GM20431 (cell line): ENCODE data around the gene ADRA2C.
"Not testable (repeated sequence)": the region's sequence is repeated elsewhere in the genome, so short reads cannot be mapped to it uniquely, and the experiment has no call there.

Experiments used
- in situ Hi-C: fragments of 300-500 bp; cut with MseI, MboI; formaldehyde crosslinking; loops from one replicate; pipeline ENCODE4 v1.15.0; 2020; ENCODE audit warnings: low sequenced_read_pairs; ENCODE audit not compliant: unreplicated experiment

The ADRA2C gene

DNA sequence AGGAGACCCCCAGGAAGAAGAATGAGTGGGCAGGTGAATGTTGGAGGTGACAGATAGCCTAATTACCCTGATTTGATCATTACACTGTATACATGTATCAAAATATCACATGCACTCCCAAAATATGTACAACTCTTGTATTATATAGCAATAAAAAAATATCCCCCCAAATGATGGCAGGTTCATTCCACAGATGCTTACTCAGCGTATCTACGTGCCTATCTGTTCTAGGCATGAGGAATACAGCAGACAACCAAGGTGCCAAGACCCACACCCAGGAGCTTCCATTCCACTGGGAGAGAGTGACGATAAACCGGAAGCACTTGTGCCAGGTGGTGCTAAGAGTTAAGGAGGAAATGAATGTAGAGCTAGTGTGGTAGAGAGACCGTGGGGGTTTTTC lies 42.4 kb downstream of the ADRA2C start:
- in situ Hi-C loops: no loop called here

DNA sequence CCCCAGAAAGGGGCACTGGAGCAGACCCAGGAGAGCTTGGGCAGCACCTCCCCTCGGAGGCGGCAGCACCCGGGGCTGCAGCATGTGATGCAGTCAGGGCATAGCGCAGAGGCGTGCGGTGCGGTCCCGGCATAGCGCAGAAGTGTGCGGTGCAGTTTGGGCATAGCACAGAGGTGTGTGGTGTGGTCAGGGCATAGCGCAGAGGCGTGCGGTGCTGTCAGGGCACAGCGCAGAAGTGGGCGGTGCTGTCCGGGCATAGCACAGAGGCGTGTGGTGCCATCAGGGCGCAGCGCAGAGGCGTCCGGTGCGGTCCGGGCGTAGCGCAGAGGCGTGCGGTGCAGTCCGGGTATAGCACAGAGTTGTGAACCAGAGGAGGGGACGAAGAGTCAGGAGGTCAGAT lies 42.8 kb downstream of the ADRA2C start:
- in situ Hi-C loops: no loop called here

DNA sequence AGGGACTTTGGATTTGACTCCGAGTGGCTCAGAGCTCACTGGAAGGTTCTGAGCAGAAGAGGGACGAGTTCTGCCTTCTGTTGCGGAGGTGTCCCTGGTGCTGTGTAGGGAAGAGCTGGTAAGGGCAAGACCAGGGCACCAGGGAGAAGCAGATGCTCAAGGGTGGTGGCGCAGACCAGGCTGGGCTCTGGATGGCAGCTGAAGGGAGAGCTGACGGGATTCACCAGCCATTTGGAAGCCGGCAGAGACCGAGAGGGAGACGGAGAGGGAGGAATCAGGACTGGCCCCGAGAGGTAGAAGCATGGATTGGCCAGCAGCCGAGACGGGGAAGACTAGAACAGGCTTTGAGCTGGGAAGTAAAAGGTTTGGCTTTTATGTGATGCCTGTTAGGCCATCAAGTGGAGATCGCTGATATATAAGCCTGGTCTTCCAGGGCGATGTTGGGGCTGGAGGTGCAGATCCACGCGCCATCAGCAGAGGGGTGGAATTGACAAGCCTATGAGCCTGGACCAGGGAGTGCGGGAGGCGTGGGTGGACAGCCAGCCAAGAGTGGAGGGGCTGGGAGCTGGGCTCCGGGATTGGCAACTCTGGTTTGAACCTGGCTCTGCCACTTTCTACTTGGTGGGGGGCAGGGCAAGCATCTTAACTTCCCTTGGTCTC lies 43.4 kb downstream of the ADRA2C start:
- in situ Hi-C loops: no loop called here

DNA sequence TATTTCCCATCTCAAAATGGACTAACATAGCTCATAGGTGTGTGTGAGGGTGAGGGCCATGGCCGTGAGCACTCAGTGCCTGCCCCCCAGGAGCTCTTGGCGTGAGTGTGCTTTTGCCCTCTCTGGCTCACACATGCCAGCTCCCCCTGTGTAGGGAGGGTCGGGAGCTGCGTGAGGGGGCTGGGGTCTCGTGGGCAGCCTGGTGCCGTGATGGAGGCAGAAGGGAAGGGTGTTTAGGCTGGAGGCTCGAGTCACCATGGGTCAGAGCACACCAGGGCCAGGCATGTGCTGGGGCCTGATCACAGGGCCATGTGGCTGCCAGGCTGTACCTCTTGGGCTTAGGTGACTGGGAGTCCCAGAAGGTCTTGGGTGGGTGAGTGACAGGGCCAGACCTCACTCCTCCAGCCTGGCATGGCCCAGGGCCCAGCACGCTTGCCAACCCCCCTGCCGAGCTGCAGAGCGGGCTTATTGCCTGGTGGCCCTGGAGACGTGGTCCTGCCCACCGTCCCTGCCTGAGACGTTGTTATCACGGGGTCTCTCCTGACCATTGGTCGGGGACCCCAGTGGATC lies 44.0 kb downstream of the ADRA2C start:
- in situ Hi-C loops: no loop called here

DNA sequence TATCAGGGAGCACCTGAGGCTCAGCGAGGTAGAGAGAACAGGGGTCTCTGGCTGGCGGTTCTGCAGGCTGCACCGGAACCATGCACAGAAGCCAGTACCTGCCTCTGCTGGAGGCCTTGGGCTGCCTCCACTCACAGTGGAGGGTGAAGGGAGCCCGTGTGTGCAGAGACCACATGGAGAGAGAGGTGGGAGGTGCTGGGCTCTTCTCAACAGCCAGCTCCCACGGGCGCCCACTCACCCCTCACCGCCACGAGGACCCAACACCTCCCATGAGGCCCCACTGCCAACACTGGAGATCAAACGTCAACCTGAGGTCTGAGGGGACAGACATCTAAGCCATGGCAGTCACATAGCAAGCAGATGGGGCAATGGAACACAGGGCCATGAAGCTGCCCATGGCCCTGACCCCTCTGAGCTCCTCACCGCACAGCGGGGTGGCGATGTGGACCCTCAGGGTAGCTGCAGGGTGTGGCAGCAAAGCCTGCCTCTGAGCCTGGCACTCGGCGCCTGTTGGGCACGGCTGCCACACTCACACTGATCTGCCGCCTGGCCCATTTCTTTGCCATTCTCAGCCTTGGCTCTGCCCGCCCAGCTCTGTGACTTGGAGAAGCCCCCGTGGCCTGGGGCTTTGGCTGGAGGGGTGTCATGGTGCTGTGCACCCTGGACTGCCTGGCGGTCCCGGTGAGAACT lies 44.8 kb downstream of the ADRA2C start:
- in situ Hi-C loops: no loop called here

DNA sequence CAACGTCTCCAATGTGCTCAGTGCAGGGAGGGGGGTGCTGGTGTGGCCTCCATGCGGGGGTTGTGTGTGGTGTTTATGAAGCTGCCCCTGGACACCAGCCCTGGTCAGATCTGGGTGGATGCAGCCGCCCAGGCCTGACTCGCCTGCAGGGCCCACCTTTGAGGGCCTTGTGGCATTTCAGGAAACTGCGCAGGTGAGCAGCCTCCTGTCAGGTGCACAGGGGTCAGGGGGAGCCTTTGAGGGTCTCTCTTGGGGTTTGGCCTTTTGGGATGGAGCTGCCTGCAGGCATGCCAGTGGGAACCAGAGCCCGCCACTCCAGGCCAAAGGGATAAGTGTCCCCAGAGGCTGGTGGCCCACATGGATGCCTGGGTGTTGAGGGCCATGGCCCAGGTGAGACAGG lies 45.4 kb downstream of the ADRA2C start:
- in situ Hi-C loops: no loop called here

DNA sequence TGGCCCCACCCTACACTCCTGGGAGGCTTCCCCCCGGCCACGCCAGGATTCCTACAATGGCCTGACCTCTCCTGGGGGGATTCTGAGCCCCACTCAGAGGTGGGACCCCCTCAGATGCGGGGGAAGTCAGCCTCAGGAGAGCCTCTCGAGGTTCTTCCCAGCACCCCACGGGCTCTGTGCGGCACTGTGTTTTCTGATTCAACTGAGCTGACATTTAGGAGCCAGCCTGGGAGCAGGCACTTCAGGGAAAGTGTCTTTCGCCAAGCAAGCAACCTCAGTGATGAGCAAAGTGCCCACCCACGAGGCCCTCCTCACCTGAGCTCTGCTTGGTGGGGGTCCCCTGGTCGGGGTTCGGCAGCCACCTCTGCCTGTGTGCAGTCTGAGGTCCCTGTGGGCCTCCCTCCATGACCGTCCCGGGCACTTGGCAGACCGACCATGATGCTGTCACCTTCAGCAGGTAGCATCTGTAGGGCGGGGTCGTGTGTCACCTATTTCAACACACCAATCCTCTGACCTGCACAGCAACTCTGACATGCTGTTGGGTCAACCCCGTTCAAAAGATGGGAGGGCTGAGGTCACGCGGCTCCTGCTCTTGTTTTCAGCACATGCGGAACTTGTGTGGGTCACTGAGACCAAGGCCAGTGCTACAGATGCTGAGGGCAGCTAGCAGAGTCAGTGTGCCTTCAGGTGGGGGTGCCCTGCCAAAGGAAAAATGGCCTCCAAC lies 46.2 kb downstream of the ADRA2C start:
- in situ Hi-C loops: no loop called here

DNA sequence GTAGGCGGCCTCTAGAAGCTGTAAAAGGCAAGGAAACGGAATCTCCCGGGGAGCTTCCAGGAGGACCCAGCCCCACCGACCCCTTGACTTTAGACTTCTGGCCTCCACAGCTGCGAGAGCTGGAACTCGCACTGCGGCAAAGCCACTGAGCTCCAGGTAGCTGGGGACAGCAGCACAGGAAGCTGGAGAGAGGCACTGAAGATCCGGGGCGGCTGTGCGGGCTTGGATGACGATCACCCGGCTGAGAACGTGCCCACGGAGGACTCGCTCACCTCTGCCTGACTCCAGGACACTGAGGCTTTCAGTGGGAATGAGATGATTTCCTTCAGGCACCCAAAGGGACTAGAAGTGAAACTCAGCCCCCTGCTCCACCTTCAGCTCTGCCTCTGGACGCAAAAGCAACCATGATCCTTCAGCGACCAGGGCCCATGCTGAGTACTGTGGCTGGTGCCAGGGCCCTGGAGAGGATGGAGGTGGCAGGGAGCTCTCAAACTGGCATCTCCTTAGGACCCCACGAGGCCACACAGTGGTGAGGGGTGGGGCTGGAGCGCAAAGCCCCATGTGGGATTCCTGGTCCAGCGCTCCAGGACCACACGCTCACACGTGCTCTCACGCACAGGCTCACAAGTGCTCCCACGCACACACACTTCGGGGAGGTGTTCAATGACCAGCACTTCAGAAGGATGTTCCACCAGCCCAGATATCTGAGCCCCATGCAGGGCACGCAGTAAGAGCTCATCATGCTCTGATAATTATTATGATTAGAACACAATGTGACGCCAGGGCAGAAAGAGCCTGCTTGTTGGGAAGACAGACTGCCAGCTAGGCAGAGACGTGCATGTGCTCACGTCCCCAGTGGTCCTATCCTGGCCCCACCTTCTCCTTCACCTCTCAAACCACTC lies 47.2 kb downstream of the ADRA2C start:
- in situ Hi-C loops: no loop called here

DNA sequence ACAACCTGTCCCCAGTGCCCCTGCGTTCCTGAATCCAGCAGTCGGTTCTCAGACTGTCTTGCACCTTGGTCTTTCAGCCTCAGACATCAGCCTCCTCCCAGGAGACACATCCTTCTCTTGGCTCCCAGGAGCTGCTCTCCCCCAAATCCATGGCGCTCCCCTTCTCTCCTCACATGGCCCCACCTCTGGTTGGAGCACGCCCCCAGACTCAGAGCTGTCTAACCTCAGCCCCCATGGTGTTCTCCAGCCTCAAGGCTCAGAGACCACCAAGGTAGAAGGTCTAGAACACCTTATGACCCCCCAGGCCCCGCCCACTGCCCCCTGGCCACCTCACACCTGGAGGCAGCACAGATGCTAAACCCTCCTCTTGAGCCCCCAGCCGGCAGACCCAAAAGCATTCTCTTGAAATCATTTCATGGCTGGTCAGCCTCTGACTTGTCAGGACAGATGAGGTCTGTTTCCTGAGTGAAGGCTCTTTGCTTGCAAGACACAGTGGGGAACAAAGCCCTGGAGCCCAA lies 47.9 kb downstream of the ADRA2C start:
- in situ Hi-C loops: no loop called here

DNA sequence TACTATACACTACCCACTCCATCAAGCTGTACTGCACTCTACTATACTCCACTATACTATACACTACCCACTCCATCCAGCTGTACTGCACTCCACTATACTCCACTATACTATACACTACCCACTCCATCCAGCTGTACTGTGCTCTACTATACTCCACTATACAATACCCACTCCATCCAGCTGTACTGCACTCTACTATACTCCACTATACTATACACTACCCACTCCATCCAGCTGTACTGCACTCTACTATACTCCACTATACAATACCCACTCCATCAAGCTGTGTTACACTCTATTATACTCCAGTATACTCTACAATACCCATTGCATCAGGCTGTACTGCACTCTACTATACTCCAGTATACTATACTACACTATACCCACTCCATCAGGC lies 48.7 kb downstream of the ADRA2C start:
- in situ Hi-C loops: not testable (repeated sequence)

DNA sequence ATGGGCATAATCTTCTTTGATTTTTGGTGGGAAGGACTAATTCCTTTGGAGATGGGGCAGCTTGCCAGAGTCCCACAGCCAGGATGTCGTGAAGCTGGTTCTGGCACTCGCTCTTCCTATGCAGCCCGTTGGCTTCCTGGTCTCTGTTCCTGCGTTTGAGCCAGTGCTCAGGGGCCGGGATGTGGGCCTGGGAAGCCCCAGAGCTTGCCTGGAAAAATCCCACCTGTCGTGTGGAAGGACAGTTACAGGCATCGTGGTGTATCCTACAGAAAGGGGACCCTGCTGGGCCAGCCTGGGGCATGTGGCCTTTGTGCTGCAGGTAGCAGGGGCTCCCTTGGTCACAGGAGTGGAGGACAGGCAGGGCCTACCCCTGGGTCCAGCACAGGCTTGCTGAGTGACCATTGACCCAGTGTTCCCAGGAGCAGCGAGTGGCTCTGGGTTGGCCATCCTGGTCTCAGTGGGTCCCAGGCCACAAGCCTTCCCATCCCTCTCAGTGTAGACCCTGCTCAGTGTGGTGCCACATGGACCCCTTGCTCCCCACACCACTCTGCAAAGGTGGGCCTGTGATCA lies 50.2 kb downstream of the ADRA2C start:
- in situ Hi-C loops: no loop called here

DNA sequence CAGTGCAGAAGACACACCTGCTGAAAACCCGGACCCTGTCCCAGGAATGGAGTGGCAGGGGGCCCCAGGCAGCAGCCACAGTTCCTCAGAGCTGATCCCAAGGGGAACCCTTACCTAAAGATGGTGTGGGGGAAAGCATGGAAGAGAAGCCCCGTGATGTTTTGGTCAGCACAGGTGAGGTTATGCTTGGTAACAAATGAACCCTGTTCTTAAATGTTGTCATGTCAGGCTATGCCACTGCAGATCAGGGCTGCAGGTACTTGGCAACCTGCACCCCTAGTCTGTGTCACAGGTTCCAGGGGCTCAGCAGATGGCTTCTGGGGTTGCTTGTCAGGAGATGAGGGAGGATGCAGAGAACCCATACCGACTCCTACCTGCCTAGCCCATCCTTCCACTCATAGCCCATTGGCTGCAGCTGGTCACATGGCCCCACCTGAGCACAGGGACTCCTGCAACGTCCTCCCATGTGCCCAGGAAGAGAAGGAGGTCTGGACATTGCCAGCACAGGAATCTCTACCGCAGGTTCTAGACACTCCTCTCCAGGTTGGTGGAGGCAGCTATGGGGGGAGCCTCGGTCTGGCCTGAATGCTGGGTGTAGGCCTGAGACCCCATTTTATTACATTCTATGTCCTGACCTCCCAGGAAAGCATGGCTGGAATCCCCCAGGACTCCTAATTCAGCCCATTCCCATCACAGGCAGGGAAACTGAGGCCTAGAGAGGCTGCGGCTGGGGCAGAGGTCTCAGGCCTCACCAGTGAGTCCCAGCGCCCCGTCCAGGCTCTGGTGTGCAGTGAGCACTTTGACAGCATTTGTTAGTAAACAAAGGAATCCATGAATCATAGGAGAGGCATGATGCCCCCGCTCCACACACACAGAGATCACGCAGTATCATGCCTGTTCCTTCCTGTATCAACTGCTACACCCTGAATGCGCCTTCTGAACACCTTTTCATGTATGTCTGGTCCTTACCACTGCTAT lies 51.1 kb downstream of the ADRA2C start:
- in situ Hi-C loops: no loop called here
